Astrocyte (in vitro differentiated cells and primary cell): ENCODE measurements around the gene KLF17. TPM values are rescaled to one million over a fixed set of nuclear protein-coding genes. Genes with fewer than 3 reads are reported as not detected.

Experiments used
- DNase-seq: peaks from one replicate; pipeline ENCODE4 v3.0.0-alpha.2; 2010; ENCODE audit warnings: low read depth
- FAIRE-seq: peaks from 2 replicates; lab custom pipeline; 2011; peaks lifted over from hg19 to GRCh38; lab: Jason Lieb, UNC
- H2AFZ ChIP-seq: 2 replicates; pipeline ENCODE4 v1.6.0; 2012; ENCODE audit warnings: low read depth, low read length, inconsistent platforms
- H3K27ac ChIP-seq: 2 replicates; pipeline ENCODE4 v1.5.1; 2011; ENCODE audit warnings: low read depth, low read length, inconsistent platforms
- H3K27me3 ChIP-seq: 2 replicates; pipeline ENCODE4 v1.6.0; 2011; ENCODE audit warnings: low read length, inconsistent platforms; ENCODE audit not compliant: insufficient read depth
- H3K36me3 ChIP-seq: 2 replicates; pipeline ENCODE4 v1.5.1; 2011; ENCODE audit warnings: low read length, inconsistent platforms; ENCODE audit not compliant: insufficient read depth
- H3K4me1 ChIP-seq: 2 replicates; pipeline ENCODE4 v1.5.1; 2011; ENCODE audit warnings: low read length, inconsistent platforms; ENCODE audit not compliant: insufficient read depth
- H3K4me2 ChIP-seq: 2 replicates; pipeline ENCODE4 v1.6.0; 2012; ENCODE audit warnings: low read length, inconsistent platforms
- H3K4me3 ChIP-seq: 2 replicates; pipeline ENCODE4 v1.5.1; 2011; ENCODE audit warnings: low read depth, mild to moderate bottlenecking, low read length, inconsistent platforms; ENCODE audit not compliant: insufficient read depth
- H3K79me2 ChIP-seq: 2 replicates; pipeline ENCODE4 v1.6.0; 2012; ENCODE audit warnings: mild to moderate bottlenecking, low read length, inconsistent platforms; ENCODE audit not compliant: insufficient read depth
- H3K9ac ChIP-seq: 2 replicates; pipeline ENCODE4 v1.6.0; 2012; ENCODE audit warnings: mild to moderate bottlenecking, low read length, inconsistent platforms
- H3K9me3 ChIP-seq: 2 replicates; pipeline ENCODE4 v1.5.1; 2012; ENCODE audit warnings: low read depth, mild to moderate bottlenecking, low read length, inconsistent platforms; ENCODE audit not compliant: insufficient read depth
- H4K20me1 ChIP-seq: 2 replicates; pipeline ENCODE4 v1.6.0; 2012; ENCODE audit warnings: low read length, inconsistent platforms; ENCODE audit not compliant: insufficient read depth
- H3K27ac Mint-ChIP-seq: one replicate; pipeline ENCODE4 v1.8.0; 2021; ENCODE audit warnings: mild to moderate bottlenecking, mixed read lengths; ENCODE audit not compliant: unreplicated experiment
- H3K27me3 Mint-ChIP-seq: one replicate; pipeline ENCODE4 v1.8.0; 2021; ENCODE audit warnings: low read depth, mixed read lengths; ENCODE audit not compliant: unreplicated experiment
- H3K36me3 Mint-ChIP-seq: one replicate; pipeline ENCODE4 v1.8.0; 2021; ENCODE audit warnings: low read depth, mixed read lengths; ENCODE audit not compliant: unreplicated experiment
- H3K4me1 Mint-ChIP-seq: one replicate; pipeline ENCODE4 v1.8.0; 2021; ENCODE audit warnings: low read depth, mixed read lengths; ENCODE audit not compliant: unreplicated experiment
- H3K4me3 Mint-ChIP-seq: one replicate; pipeline ENCODE4 v1.8.0; 2021; ENCODE audit warnings: mild to moderate bottlenecking, moderate library complexity, mixed read lengths; ENCODE audit not compliant: unreplicated experiment
- H3K9me3 Mint-ChIP-seq: one replicate; pipeline ENCODE4 v1.8.0; 2021; ENCODE audit warnings: mild to moderate bottlenecking, mixed read lengths; ENCODE audit not compliant: unreplicated experiment
- EZH2 ChIP-seq: IDR thresholded peaks from 2 replicates; pipeline ENCODE4 v1.6.1; 2012; ENCODE audit warnings: mild to moderate bottlenecking, low read length, inconsistent platforms; ENCODE audit not compliant: insufficient read depth
- total RNA-seq: library from RNA; stranded (reverse); gene quantifications from 2 replicates; pipeline ENCODE4 v1.2.1, GENCODE V29; 2021
- TF ChIP-seq, protein P1 (sequence below): IDR thresholded peaks from 2 replicates; pipeline ENCODE4 v1.5.1; 2011; ENCODE audit warnings: low read depth, mild to moderate bottlenecking, inconsistent platforms, low read length, moderate library complexity; ENCODE audit not compliant: insufficient read depth

KLF17 gene
- total RNA-seq, 1 donor from 2014 or later: 0.09 TPM

GRCh38 chr1:44073528-44073927 is 45.1 kb upstream of the KLF17 start:
- Histone ChIP-seq H3K4me2 (no peak overlapping the region), H3K4me3 (no peak overlapping the region), H3K36me3 (no peaks in the 10 kb centered on the region), H2AFZ (no peak overlapping the region), H3K27ac (no peak overlapping the region), H3K27me3 (no peaks in the 10 kb centered on the region), H4K20me1 (no peaks in the 10 kb centered on the region), H3K9me3 (peaks cover 2% of the 10 kb centered on the region), H3K9ac (no peak overlapping the region), H3K79me2 (no peaks in the 10 kb centered on the region), H3K4me1 (peaks cover 11% of the 10 kb centered on the region)
- FAIRE-seq (no peak), DNase-seq (no peak)
- TF ChIP-seq, protein P1, sequence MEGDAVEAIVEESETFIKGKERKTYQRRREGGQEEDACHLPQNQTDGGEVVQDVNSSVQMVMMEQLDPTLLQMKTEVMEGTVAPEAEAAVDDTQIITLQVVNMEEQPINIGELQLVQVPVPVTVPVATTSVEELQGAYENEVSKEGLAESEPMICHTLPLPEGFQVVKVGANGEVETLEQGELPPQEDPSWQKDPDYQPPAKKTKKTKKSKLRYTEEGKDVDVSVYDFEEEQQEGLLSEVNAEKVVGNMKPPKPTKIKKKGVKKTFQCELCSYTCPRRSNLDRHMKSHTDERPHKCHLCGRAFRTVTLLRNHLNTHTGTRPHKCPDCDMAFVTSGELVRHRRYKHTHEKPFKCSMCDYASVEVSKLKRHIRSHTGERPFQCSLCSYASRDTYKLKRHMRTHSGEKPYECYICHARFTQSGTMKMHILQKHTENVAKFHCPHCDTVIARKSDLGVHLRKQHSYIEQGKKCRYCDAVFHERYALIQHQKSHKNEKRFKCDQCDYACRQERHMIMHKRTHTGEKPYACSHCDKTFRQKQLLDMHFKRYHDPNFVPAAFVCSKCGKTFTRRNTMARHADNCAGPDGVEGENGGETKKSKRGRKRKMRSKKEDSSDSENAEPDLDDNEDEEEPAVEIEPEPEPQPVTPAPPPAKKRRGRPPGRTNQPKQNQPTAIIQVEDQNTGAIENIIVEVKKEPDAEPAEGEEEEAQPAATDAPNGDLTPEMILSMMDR: no peak
- no peak for TF ChIP-seq EZH2
- Mint-ChIP-seq H3K9me3 (peaks cover 3% of the 10 kb centered on the region), H3K27ac (no peak overlapping the region), H3K36me3 (no peaks in the 10 kb centered on the region), H3K4me1 (peaks cover 36% of the 10 kb centered on the region), H3K27me3 (peaks cover 1% of the 10 kb centered on the region), H3K4me3 (no peak overlapping the region)

- Histone ChIP-seq H3K27me3 (no peaks in the 10 kb centered on the region), H3K4me3 (no peak overlapping the region), H2AFZ (no peak overlapping the region), H3K9ac (no peak overlapping the region), H3K4me1 (peaks cover 11% of the 10 kb centered on the region), H4K20me1 (no peaks in the 10 kb centered on the region), H3K79me2 (no peaks in the 10 kb centered on the region), H3K36me3 (no peaks in the 10 kb centered on the region), H3K4me2 (no peak overlapping the region), H3K9me3 (no peaks in the 10 kb centered on the region), H3K27ac (no peak overlapping the region)
- no peak for TF ChIP-seq EZH2
- TF ChIP-seq, protein P1: no peak
- peak overlapping the region; percentile 73 for H3K27ac Mint-ChIP-seq
- H3K27me3 Mint-ChIP-seq: peaks cover 1% of the 10 kb centered on the region
- peaks cover 2% of the 10 kb centered on the region for H3K9me3 Mint-ChIP-seq
- H3K4me3 Mint-ChIP-seq: no peak overlapping the region
- FAIRE-seq (no peak), DNase-seq (no peak)
- H3K36me3 Mint-ChIP-seq: no peaks in the 10 kb centered on the region
- H3K4me1 Mint-ChIP-seq: peaks cover 38% of the 10 kb centered on the region
Observed at GRCh38 chr1:44074415-44074814, 44.2 kb upstream of the KLF17 start.

- TF ChIP-seq, protein P1: no peak
- TF ChIP-seq EZH2: no peak
- Mint-ChIP-seq H3K4me1 (peaks cover 36% of the 10 kb centered on the region), H3K36me3 (no peaks in the 10 kb centered on the region), H3K27me3 (peaks cover 1% of the 10 kb centered on the region), H3K4me3 (no peak overlapping the region), H3K27ac (no peak overlapping the region), H3K9me3 (peaks cover 2% of the 10 kb centered on the region)
- H3K27me3 ChIP-seq: no peaks in the 10 kb centered on the region
- no peak overlapping the region for H3K9ac ChIP-seq
- H3K9me3 ChIP-seq: no peaks in the 10 kb centered on the region
- H3K4me3 ChIP-seq: no peak overlapping the region
- no peaks in the 10 kb centered on the region for H4K20me1 ChIP-seq
- no peaks in the 10 kb centered on the region for H3K36me3 ChIP-seq
- no peak overlapping the region for H3K4me2 ChIP-seq
- DNase-seq (peak; percentile 72), FAIRE-seq (no peak)
- H3K4me1 ChIP-seq: peaks cover 11% of the 10 kb centered on the region
- no peak overlapping the region for H2AFZ ChIP-seq
- H3K79me2 ChIP-seq: no peaks in the 10 kb centered on the region
- no peak overlapping the region for H3K27ac ChIP-seq
Observed at GRCh38 chr1:44076066-44076465, 42.6 kb upstream of the KLF17 start.
